Vagina (tissue), 2 donors: ENCODE measurements around the gene TSHZ1. TPM values are rescaled to one million over a fixed set of nuclear protein-coding genes. Genes with fewer than 3 reads are reported as not detected.

Experiments
- DNase-seq, 2 donors: peaks; one replicate each; pipeline ENCODE4 v3.0.0-alpha.2; 2017; ENCODE audit errors: extremely low spot score in 2 of 2
- H3K27ac ChIP-seq: fragments of 200-600 bp; sonication (generic); one replicate; pipeline ENCODE4 v1.5.1; 2019
- H3K27me3 ChIP-seq: fragments of 200-600 bp; sonication (generic); one replicate; pipeline ENCODE4 v1.5.1; 2019
- H3K36me3 ChIP-seq, 2 donors: fragments of 200-600 bp; sonication (generic); one replicate each; pipeline ENCODE4 v1.5.1; 2017 to 2019
- H3K4me1 ChIP-seq: fragments of 200-600 bp; sonication (generic); one replicate; pipeline ENCODE4 v1.5.1; 2019
- H3K4me3 ChIP-seq, 2 donors: fragments of 200-600 bp; sonication (generic); 1 replicate in 1 of 2; 2 replicates in 1 of 2; pipeline ENCODE4 v1.5.1; 2016 to 2019
- H3K9me3 ChIP-seq: fragments of 200-600 bp; sonication (generic); one replicate; pipeline ENCODE4 v1.5.1; 2019
- CTCF ChIP-seq, 3 experiments: fragments of 450-650 bp in 2 of 3; fragments of 200-600 bp in 1 of 3; sonication (generic) in 1 of 3; IDR thresholded peaks; one replicate each; pipeline ENCODE4 v1.5.1; 2017 to 2019; ENCODE audit warnings: antibody characterized with exemption in 3 of 3, mild to moderate bottlenecking in 2 of 3, moderate library complexity in 2 of 3
- POLR2A ChIP-seq, 2 donors: fragments of 450-650 bp; IDR thresholded peaks; one replicate each; pipeline ENCODE4 v1.6.1; 2017; ENCODE audit warnings: antibody characterized with exemption in 2 of 2, mild to moderate bottlenecking in 2 of 2, moderate library complexity in 2 of 2
- POLR2AphosphoS5 ChIP-seq, 2 donors: sonication (generic); formaldehyde crosslinking; IDR thresholded peaks; one replicate each; pipeline ENCODE4 v1.9.0; 2017; ENCODE audit warnings: antibody characterized with exemption in 2 of 2, mild to moderate bottlenecking in 2 of 2, low read depth in 1 of 2; ENCODE audit not compliant: insufficient read depth in 1 of 2
- intact Hi-C: fragments of 100-400 bp; cut with DNase I; formaldehyde crosslinking; loops from one replicate; pipeline ENCODE4 v1.15.1; 2023
- total RNA-seq: library from RNA; depleted of rRNA; stranded (reverse); fragments of >200 nt; gene quantifications from one replicate; pipeline ENCODE4 v1.2.3, GENCODE V29; 2016

The TSHZ1 gene
- total RNA-seq, 1 donor from 2014 or later = 23.3 TPM

GRCh38 chr18:75287700-75288099 lies 77.1 kb downstream of the TSHZ1 start:
- DNase-seq = peak in 1 of 2 donors; percentile 74
- H3K9me3 ChIP-seq = no peaks in the 10 kb centered on the region
- intact Hi-C loops = no loop called here
- no peak overlapping the region for H3K4me3 ChIP-seq
- TF ChIP-seq POLR2A (IDR thresholded peaks at IDR 0.05) (no peak), CTCF (IDR thresholded peaks at IDR 0.05) (no peak), POLR2AphosphoS5 (IDR thresholded peaks at IDR 0.05; ENCODE audit: insufficient read depth in 1 of 2, low read depth in 1 of 2) (no peak)
- no peaks in the 10 kb centered on the region for H3K27me3 ChIP-seq
- no peak overlapping the region for H3K27ac ChIP-seq
- H3K4me1 ChIP-seq = no peaks in the 10 kb centered on the region
- H3K36me3 ChIP-seq = peaks cover 0 to 25% of the 10 kb centered on the region in 2 donors

- H3K36me3 ChIP-seq = peaks cover 0 to 25% of the 10 kb centered on the region in 2 donors
- no peak for DNase-seq
- TF ChIP-seq POLR2A (IDR thresholded peaks at IDR 0.05) = no peak
- no peak for TF ChIP-seq CTCF (IDR thresholded peaks at IDR 0.05)
- no peak for TF ChIP-seq POLR2AphosphoS5 (IDR thresholded peaks at IDR 0.05; ENCODE audit: insufficient read depth in 1 of 2, low read depth in 1 of 2)
- no peak overlapping the region for H3K27ac ChIP-seq
- no peaks in the 10 kb centered on the region for H3K27me3 ChIP-seq
- no peaks in the 10 kb centered on the region for H3K4me1 ChIP-seq
- no peaks in the 10 kb centered on the region for H3K9me3 ChIP-seq
- intact Hi-C loops = no loop called here
- no peak overlapping the region for H3K4me3 ChIP-seq
Observed at GRCh38 chr18:75289761-75290160, 79.2 kb downstream of the TSHZ1 start.

GRCh38 chr18:75290737-75291358 lies 80.3 kb downstream of the TSHZ1 start:
- intact Hi-C loops = no loop called here
- DNase-seq = peak in 1 of 2 donors; percentile 29
- H3K36me3 ChIP-seq = peaks cover 0 to 18% of the 10 kb centered on the region in 2 donors
- H3K4me1 ChIP-seq = no peaks in the 10 kb centered on the region
- no peaks in the 10 kb centered on the region for H3K9me3 ChIP-seq
- TF ChIP-seq POLR2A (IDR thresholded peaks at IDR 0.05) = no peak
- no peak for TF ChIP-seq CTCF (IDR thresholded peaks at IDR 0.05)
- H3K4me3 ChIP-seq = no peak overlapping the region
- no peaks in the 10 kb centered on the region for H3K27me3 ChIP-seq
- no peak overlapping the region for H3K27ac ChIP-seq

- H3K9me3 ChIP-seq = no peaks in the 10 kb centered on the region
- TF ChIP-seq POLR2A (IDR thresholded peaks at IDR 0.05) = no peak
- no peak for TF ChIP-seq CTCF (IDR thresholded peaks at IDR 0.05)
- TF ChIP-seq POLR2AphosphoS5 (IDR thresholded peaks at IDR 0.05; ENCODE audit: insufficient read depth in 1 of 2, low read depth in 1 of 2) = no peak
- H3K27me3 ChIP-seq = no peaks in the 10 kb centered on the region
- peak in 1 of 2 donors; percentile 67 for DNase-seq
- H3K4me1 ChIP-seq = no peaks in the 10 kb centered on the region
- peaks cover 0 to 12% of the 10 kb centered on the region in 2 donors for H3K36me3 ChIP-seq
- intact Hi-C loops = no loop called here
- H3K27ac ChIP-seq = no peak overlapping the region
- no peak overlapping the region for H3K4me3 ChIP-seq
Observed at GRCh38 chr18:75291460-75291859, 80.9 kb downstream of the TSHZ1 start.

- peak in 1 of 2 donors; percentile 52 for DNase-seq
- Histone ChIP-seq H3K36me3 (no peaks in the 10 kb centered on the region), H3K4me3 (no peak overlapping the region), H3K27me3 (no peaks in the 10 kb centered on the region), H3K27ac (no peak overlapping the region), H3K4me1 (no peaks in the 10 kb centered on the region), H3K9me3 (no peaks in the 10 kb centered on the region)
- TF ChIP-seq CTCF (IDR thresholded peaks at IDR 0.05) = no peak
- TF ChIP-seq POLR2AphosphoS5 (IDR thresholded peaks at IDR 0.05; ENCODE audit: insufficient read depth in 1 of 2, low read depth in 1 of 2) = no peak
- intact Hi-C loops = no loop called here
Observed at GRCh38 chr18:75293591-75293990, 83.0 kb downstream of the TSHZ1 start.
